Testis (tissue), 2 donors: Measurements from ENCODE around the gene FAM3C.

Experiments
- CTCF ChIP-seq, 3 experiments: fragments of 450-650 bp in 2 of 3; fragments of 200-600 bp in 1 of 3; sonication (generic) in 1 of 3; IDR thresholded peaks; one replicate each; pipeline ENCODE4 v1.5.1; 2016 to 2019; ENCODE audit warnings: antibody characterized with exemption in 3 of 3, mild to moderate bottlenecking in 2 of 3, moderate library complexity in 1 of 3
- POLR2A ChIP-seq: fragments of 450-650 bp; IDR thresholded peaks from one replicate; pipeline ENCODE4 v1.6.1; 2017; ENCODE audit warnings: antibody characterized with exemption, mild to moderate bottlenecking, moderate library complexity

GRCh38 chr7:121419201-121420148, 23.4 kb upstream of the FAM3C start:
- TF ChIP-seq CTCF (IDR thresholded peaks at IDR 0.05) (no peak), POLR2A (no peak)
